SU-DHL-6 (cell line): Measurements from ENCODE around the gene PPP2R2B.

Source experiments
- CTCF ChIP-seq: fragments of 200-600 bp; sonication (generic); IDR thresholded peaks from one replicate; pipeline ENCODE4 v1.5.1; 2017; ENCODE audit warnings: antibody characterized with exemption, mild to moderate bottlenecking, low read length, moderate library complexity; ENCODE audit not compliant: insufficient read depth, poor library complexity, severe bottlenecking
- EZH2phosphoT487 ChIP-seq: fragments of 200-600 bp; sonication (generic), shearing (Covaris generic); conservative IDR thresholded peaks from 2 replicates; pipeline ENCODE4 v1.6.1; 2018; ENCODE audit warnings: mild to moderate bottlenecking, antibody characterized with exemption, low read length, moderate library complexity, mixed read lengths

GRCh38 chr5:146707316-146707715, 171.2 kb downstream of the PPP2R2B start:
- TF ChIP-seq CTCF (no peak), EZH2phosphoT487 (no peak)
